Upper lobe of right lung (tissue), 1 donor: ENCODE data around the gene ADRB2. TPM values are rescaled to one million over a fixed set of nuclear protein-coding genes. Genes with fewer than 3 reads are reported as not detected.

Experiments
- ATAC-seq: fragments of 200-7000 bp; cut with Tn5 transposase; one replicate; pipeline ENCODE4 v1.9.1; 2020; ENCODE audit warnings: mild to moderate bottlenecking, moderate library complexity
- DNase-seq: peaks from one replicate; pipeline ENCODE4 v3.0.0-alpha.2; 2020
- H3K27ac ChIP-seq: fragments of 200-600 bp; one replicate; pipeline ENCODE4 v1.8.0; 2022
- H3K27me3 ChIP-seq: fragments of 200-600 bp; one replicate; pipeline ENCODE4 v1.8.0; 2022; ENCODE audit warnings: mild to moderate bottlenecking
- H3K36me3 ChIP-seq: fragments of 200-600 bp; one replicate; pipeline ENCODE4 v1.8.0; 2022
- H3K4me1 ChIP-seq: fragments of 200-600 bp; one replicate; pipeline ENCODE4 v1.8.0; 2022
- H3K4me3 ChIP-seq: fragments of 200-600 bp; one replicate; pipeline ENCODE4 v1.8.0; 2022; ENCODE audit warnings: mild to moderate bottlenecking
- H3K9me3 ChIP-seq: fragments of 200-600 bp; one replicate; pipeline ENCODE4 v1.8.0; 2022
- intact Hi-C: fragments of 100-400 bp; cut with DNase I; formaldehyde crosslinking; loops from one replicate; pipeline ENCODE4 v1.11.0; 2022
- total RNA-seq: library from RNA; stranded (reverse); fragmentation: NEBNext Ultra II Directional; extraction: Animal tissue kit (Norgen Biotek cat#: 25700); gene quantifications from one replicate; pipeline ENCODE4 v1.2.1, GENCODE V29; 2021
- TF ChIP-seq, protein P1 (sequence below): fragments of 200-600 bp; IDR thresholded peaks from one replicate; pipeline ENCODE4 v1.8.0; 2022; ENCODE audit warnings: antibody characterized with exemption
- donor health status: DM: no; HTN: yes; CAD: no; lungs with severe emphysema.

ADRB2 gene
- total RNA-seq, 1 donor from 2014 or later: 28.0 TPM

DNA sequence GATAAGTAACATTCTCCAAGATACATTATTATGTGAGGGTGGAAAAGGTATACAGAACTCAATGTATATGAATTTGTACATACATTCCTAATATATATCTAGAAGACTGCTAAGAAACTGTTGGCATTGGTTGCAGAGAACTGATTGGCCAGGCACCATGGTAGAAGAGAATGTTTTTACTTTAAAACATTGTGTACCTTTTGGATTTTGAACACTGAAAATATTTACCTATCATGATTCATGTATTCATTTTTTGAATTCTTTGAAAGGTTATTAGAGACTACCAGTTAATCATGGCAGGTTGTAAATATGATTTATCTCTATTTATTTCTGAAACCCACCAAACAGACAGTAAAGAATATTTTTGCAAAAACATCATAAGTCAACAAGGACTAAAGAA, 41.2 kb upstream of the ADRB2 start:
- H3K9me3 ChIP-seq: no peaks in the 10 kb centered on the region
- intact Hi-C loops: no loop called here
- no peaks in the 10 kb centered on the region for H3K36me3 ChIP-seq
- DNase-seq: no peak
- TF ChIP-seq, protein P1, sequence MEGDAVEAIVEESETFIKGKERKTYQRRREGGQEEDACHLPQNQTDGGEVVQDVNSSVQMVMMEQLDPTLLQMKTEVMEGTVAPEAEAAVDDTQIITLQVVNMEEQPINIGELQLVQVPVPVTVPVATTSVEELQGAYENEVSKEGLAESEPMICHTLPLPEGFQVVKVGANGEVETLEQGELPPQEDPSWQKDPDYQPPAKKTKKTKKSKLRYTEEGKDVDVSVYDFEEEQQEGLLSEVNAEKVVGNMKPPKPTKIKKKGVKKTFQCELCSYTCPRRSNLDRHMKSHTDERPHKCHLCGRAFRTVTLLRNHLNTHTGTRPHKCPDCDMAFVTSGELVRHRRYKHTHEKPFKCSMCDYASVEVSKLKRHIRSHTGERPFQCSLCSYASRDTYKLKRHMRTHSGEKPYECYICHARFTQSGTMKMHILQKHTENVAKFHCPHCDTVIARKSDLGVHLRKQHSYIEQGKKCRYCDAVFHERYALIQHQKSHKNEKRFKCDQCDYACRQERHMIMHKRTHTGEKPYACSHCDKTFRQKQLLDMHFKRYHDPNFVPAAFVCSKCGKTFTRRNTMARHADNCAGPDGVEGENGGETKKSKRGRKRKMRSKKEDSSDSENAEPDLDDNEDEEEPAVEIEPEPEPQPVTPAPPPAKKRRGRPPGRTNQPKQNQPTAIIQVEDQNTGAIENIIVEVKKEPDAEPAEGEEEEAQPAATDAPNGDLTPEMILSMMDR: no peak
- ATAC-seq: no peak
- no peak overlapping the region for H3K4me3 ChIP-seq
- H3K4me1 ChIP-seq: no peaks in the 10 kb centered on the region
- H3K27ac ChIP-seq: no peak overlapping the region
- no peaks in the 10 kb centered on the region for H3K27me3 ChIP-seq

DNA sequence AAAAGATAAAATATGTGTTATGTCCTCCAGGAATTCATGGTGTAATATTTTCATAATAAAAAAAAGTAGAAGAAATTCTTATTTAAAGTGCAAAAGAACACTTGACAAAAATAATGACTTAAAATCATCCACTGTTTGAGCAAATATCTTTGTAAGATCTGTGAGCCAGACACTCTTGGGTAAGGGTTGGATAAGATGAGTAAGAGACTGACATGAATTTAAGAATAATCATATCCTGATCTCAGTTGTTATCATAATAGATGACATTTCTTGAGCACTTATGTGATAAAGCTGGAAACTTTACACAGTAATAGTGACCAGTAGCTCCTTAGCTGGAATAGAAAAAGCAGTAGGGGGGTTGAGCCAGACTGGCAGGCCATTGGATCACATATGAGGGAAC, 40.0 kb upstream of the ADRB2 start:
- no peak for ATAC-seq
- no peaks in the 10 kb centered on the region for H3K36me3 ChIP-seq
- no peak overlapping the region for H3K4me3 ChIP-seq
- H3K27me3 ChIP-seq: no peaks in the 10 kb centered on the region
- H3K9me3 ChIP-seq: no peaks in the 10 kb centered on the region
- intact Hi-C loops: no loop called here
- DNase-seq: no peak
- TF ChIP-seq, protein P1: no peak
- no peaks in the 10 kb centered on the region for H3K4me1 ChIP-seq
- H3K27ac ChIP-seq: no peak overlapping the region

DNA sequence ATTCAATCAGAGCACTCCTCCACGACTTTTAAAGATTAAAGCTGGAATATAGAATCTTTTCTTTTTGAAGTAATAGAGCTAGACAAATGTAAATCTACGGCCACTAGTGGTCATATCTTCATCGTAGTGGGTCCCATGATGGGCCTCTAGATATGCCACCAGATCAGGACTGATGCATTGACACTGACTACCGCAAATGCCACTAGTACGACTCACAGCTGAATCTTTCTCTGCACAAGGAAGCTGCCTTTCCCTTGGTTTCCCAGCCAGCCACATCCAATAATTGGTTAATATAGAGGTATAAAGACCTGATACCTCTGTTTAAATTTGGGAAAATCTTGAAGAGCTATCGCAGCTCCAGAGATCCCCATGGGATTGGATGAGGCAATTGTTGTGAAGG, 37.8 kb upstream of the ADRB2 start:
- TF ChIP-seq, protein P1: no peak
- Histone ChIP-seq H3K27ac (no peak overlapping the region), H3K4me1 (no peaks in the 10 kb centered on the region), H3K36me3 (no peaks in the 10 kb centered on the region), H3K9me3 (no peaks in the 10 kb centered on the region), H3K4me3 (no peak overlapping the region), H3K27me3 (no peaks in the 10 kb centered on the region)
- ATAC-seq: no peak
- DNase-seq: no peak
- intact Hi-C loops: no loop called here

DNA sequence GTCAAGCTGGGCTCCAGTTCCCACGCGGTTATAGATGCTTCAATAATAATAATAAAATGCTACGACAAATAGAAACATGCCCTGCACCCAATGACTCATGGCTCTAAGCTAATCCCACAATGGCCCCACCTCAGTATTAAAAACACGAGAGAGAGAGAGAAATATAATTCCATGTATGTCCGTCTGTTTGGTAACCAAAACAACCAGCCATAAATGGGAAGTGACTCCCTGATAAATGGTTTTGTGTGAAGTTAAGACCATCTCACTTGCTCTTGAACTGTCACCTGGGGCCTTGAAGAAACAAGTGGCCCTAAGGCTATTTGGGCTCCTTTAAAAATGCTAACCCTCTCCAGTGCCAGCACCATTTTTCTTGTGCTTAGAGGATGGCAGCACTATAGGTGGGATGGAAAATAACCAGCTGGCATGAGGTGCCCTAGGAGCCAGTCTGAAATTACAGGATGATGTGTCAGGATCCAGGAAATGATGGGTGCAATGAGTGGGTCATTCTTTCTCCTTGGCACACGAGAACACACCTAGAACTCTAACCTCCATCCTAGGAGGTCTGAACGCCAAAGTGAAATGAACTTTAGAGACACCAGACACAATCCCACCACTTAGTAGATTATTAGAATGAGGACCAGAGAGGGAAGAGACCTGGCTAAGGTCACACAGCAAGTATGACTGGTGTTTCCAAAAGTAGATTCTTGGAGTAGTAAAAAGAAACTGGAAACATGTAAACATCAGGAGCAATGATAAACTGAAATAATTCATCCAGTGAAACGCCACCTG, 35.7 kb upstream of the ADRB2 start:
- Histone ChIP-seq H3K9me3 (no peaks in the 10 kb centered on the region), H3K27ac (no peak overlapping the region), H3K27me3 (no peaks in the 10 kb centered on the region), H3K36me3 (no peaks in the 10 kb centered on the region), H3K4me1 (no peaks in the 10 kb centered on the region), H3K4me3 (no peak overlapping the region)
- no peak for DNase-seq
- TF ChIP-seq, protein P1: no peak
- no peak for ATAC-seq
- intact Hi-C loops: no loop called here

DNA sequence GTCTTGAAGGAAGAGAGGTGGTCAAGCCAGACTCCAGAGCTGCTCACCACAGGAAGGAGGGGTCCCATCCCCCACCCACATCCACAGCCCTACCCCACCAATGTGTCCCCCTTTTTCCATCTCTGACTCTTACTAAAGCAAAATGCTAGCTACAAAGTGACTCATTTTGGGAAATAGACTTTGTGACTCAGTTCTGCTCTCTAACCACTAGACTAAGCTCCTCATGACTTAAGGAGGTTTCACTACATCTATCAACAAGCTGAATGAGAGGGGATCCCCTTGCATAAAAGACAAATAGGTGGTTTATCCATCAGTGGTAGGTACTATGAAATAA, 35.1 kb upstream of the ADRB2 start:
- Histone ChIP-seq H3K27ac (no peak overlapping the region), H3K9me3 (no peaks in the 10 kb centered on the region), H3K4me1 (no peaks in the 10 kb centered on the region), H3K27me3 (no peaks in the 10 kb centered on the region), H3K4me3 (no peak overlapping the region), H3K36me3 (no peaks in the 10 kb centered on the region)
- TF ChIP-seq, protein P1: no peak
- ATAC-seq: no peak
- intact Hi-C loops: no loop called here
- DNase-seq: no peak

DNA sequence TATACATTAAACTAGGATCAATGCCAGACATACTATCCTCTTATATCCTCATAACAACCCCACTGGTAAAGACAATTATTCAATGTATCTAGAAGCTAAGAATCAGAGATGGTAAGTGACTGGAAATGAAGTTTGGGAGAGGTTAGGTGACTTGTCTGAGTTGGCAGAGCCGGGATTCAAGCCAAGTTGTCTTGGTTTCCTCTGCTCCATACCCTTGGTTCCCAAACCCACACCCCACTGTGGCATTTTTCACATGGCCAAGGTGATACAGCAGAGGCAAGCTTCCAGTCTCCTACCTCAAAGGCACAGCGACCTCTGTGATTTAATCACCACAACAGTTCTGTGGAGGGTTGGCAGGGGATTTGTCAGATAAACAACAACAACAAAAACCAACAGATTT, 34.7 kb upstream of the ADRB2 start:
- no peak overlapping the region for H3K4me3 ChIP-seq
- no peaks in the 10 kb centered on the region for H3K9me3 ChIP-seq
- no peak for DNase-seq
- no peaks in the 10 kb centered on the region for H3K4me1 ChIP-seq
- H3K27me3 ChIP-seq: no peaks in the 10 kb centered on the region
- no peak overlapping the region for H3K27ac ChIP-seq
- ATAC-seq: no peak
- intact Hi-C loops: no loop called here
- TF ChIP-seq, protein P1: no peak
- H3K36me3 ChIP-seq: no peaks in the 10 kb centered on the region
